ENCODE data around the gene P2RX2.
A peak's percentile ranks its signal among the peaks of the same experiment; 100 is the strongest.

Gene P2RX2

DNA sequence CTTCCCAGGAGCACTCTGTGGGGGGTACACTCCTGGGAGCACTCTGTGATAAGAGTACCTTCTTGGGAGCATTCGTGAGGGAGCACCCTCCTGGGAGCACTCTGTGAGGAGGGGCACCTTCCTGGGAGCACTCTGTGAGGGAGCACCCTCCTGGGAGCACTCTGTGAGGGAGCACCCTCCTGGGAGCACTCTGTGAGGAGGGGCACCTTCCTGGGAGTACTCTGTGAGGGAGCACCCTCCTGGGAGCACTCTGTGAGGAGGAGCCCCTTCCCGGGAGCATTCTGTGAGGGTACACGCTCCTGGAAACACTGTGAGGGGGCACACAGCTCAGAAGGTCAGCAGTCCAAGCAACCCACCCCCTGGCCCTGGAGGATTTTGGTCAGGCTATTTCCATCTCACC lies 30.8 kb upstream of the P2RX2 start:
- H4K12ac ChIP-seq (ENCODE audit: low read depth, low read length), result no peak overlapping the region
- H2BK5ac ChIP-seq (ENCODE audit: low read depth, low read length, poor library complexity), result no peak overlapping the region
- no peak overlapping the region for H4K91ac ChIP-seq (ENCODE audit: low read depth, low read length)
- no peak overlapping the region for H3K27ac ChIP-seq (ENCODE audit: low read depth, low read length)
- peaks cover 0 to 3% of the 10 kb centered on the region in 2 experiments for H3K4me1 ChIP-seq (ENCODE audit: control insufficient read depth in 1 of 2, insufficient read depth in 2 of 2, low read length in 2 of 2)
- H3K14ac ChIP-seq (ENCODE audit: low read length), result no peak overlapping the region
- H3K23ac ChIP-seq (ENCODE audit: low read length), result no peak overlapping the region
- H3K4me3 ChIP-seq (ENCODE audit: low read depth, low read length), result no peak overlapping the region
- H3K4me2 ChIP-seq (ENCODE audit: low read length), result no peak overlapping the region
- peaks cover 20% of the 10 kb centered on the region for H3K27me3 ChIP-seq (ENCODE audit: insufficient read depth, low read length)
- H3K4ac ChIP-seq (ENCODE audit: low read depth, low read length), result no peak overlapping the region
- no peak overlapping the region for H2AK5ac ChIP-seq (ENCODE audit: low read length)
- H2BK120ac ChIP-seq (ENCODE audit: insufficient read depth, low read length, poor library complexity), result no peak overlapping the region
- H3K9me3 ChIP-seq (ENCODE audit: insufficient read depth, low read depth, low read length), result peaks cover 14% of the 10 kb centered on the region
- no peak overlapping the region for H2BK12ac ChIP-seq (ENCODE audit: low read length)
- no peaks in the 10 kb centered on the region for H3K79me1 ChIP-seq (ENCODE audit: low read length)
- no peaks in the 10 kb centered on the region for H3K79me2 ChIP-seq (ENCODE audit: control insufficient read depth, insufficient read depth, low read length, poor library complexity)
- H3K36me3 ChIP-seq (ENCODE audit: control insufficient read depth in 1 of 2, insufficient read depth in 2 of 2, low read length in 2 of 2), result no peaks in the 10 kb centered on the region
- no peak overlapping the region for H3K18ac ChIP-seq (ENCODE audit: low read length)
- no peak overlapping the region for H4K8ac ChIP-seq (ENCODE audit: low read depth, low read length)
- WGBS (ENCODE audit: extremely low coverage, insufficient coverage, insufficient read length), result no CpG with 5 or more reads among the region's 3 CpGs
- H2AFZ ChIP-seq (ENCODE audit: insufficient read depth, low read length, poor library complexity), result no peak overlapping the region
- no peak overlapping the region for H3K9ac ChIP-seq (ENCODE audit: low read length)
- DNase-seq, result no peak

DNA sequence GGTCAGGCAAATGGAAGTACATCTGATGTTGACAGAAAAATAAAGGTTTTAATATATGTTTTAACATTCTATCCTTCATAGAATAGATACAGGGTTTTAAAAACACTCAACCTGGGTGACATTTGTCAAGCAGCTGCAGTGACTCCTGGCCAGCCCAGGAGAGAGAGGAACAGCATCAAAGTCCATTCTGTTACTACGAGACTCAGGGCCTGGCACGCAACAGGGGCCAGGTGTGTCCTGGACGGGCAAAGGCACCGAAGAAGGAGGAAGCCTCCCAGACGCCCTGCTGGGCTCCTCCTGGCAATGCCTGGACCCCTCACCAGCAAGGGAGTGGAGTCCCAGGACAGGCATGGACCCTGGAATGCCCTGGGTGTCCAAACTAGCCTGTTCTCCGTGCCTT lies 30.3 kb upstream of the P2RX2 start:
- no peak overlapping the region for H2AFZ ChIP-seq (ENCODE audit: insufficient read depth, low read length, poor library complexity)
- H3K9ac ChIP-seq (ENCODE audit: low read length), result no peak overlapping the region
- no peaks in the 10 kb centered on the region for H3K4me1 ChIP-seq (ENCODE audit: control insufficient read depth in 1 of 2, insufficient read depth in 2 of 2, low read length in 2 of 2)
- no peak overlapping the region for H3K23ac ChIP-seq (ENCODE audit: low read length)
- no peak overlapping the region for H2AK5ac ChIP-seq (ENCODE audit: low read length)
- no CpG with 5 or more reads among the region's 6 CpGs for WGBS (ENCODE audit: extremely low coverage, insufficient coverage, insufficient read length)
- no peak overlapping the region for H3K14ac ChIP-seq (ENCODE audit: low read length)
- H2BK5ac ChIP-seq (ENCODE audit: low read depth, low read length, poor library complexity), result no peak overlapping the region
- H4K12ac ChIP-seq (ENCODE audit: low read depth, low read length), result no peak overlapping the region
- DNase-seq, result no peak
- H3K27ac ChIP-seq (ENCODE audit: low read depth, low read length), result no peak overlapping the region
- no peaks in the 10 kb centered on the region for H3K79me2 ChIP-seq (ENCODE audit: control insufficient read depth, insufficient read depth, low read length, poor library complexity)
- peaks cover 15% of the 10 kb centered on the region for H3K27me3 ChIP-seq (ENCODE audit: insufficient read depth, low read length)
- H3K4me2 ChIP-seq (ENCODE audit: low read length), result no peak overlapping the region
- no peaks in the 10 kb centered on the region for H3K79me1 ChIP-seq (ENCODE audit: low read length)
- H4K91ac ChIP-seq (ENCODE audit: low read depth, low read length), result no peak overlapping the region
- H3K4me3 ChIP-seq (ENCODE audit: low read depth, low read length), result no peak overlapping the region
- peaks cover 14% of the 10 kb centered on the region for H3K9me3 ChIP-seq (ENCODE audit: insufficient read depth, low read depth, low read length)
- no peak overlapping the region for H3K4ac ChIP-seq (ENCODE audit: low read depth, low read length)
- no peak overlapping the region for H2BK12ac ChIP-seq (ENCODE audit: low read length)
- H4K8ac ChIP-seq (ENCODE audit: low read depth, low read length), result no peak overlapping the region
- H3K36me3 ChIP-seq (ENCODE audit: control insufficient read depth in 1 of 2, insufficient read depth in 2 of 2, low read length in 2 of 2), result no peaks in the 10 kb centered on the region
- H3K18ac ChIP-seq (ENCODE audit: low read length), result no peak overlapping the region
- H2BK120ac ChIP-seq (ENCODE audit: insufficient read depth, low read length, poor library complexity), result no peak overlapping the region

DNA sequence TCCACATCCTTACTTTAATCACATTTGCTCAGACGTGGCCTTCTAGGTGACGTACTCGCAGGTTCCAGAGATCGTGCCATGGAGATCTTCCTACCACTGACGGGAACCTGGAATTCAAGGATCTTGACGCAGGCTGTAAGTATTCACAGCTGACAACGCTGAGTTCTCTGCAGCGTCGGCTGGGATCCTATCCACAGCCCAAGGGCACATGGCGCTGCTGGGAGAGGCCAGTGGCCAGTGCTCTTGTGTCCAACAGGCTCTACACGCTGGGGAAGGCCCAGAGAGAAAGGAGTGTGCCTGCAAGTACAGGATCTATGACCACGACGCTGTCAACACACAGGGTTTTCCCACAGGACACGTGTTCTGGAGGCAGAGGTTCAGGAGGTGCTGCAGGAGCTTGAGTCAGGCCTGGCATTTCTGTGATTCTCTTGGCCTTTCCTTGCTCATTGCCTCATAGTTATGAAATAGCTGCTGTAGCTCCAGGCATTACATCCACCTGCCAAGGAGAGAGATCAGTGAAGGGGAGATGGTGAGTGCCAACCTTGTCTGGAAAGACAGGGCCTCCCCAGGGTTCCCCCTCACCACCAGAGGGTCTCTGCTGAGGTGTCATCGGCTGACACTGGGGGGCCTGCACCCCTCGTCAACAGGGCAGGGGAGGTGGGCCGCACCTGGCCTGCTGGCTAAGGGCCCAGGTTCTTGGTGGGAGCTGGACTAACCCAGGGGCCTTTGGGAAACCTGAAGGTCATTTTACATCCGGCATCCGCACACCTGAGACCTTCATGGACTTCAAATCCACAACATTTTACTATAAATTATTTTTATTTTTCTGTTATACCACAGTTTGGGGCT lies 29.5 kb upstream of the P2RX2 start:
- no peak overlapping the region for H2AFZ ChIP-seq (ENCODE audit: insufficient read depth, low read length, poor library complexity)
- no peak overlapping the region for H2BK120ac ChIP-seq (ENCODE audit: insufficient read depth, low read length, poor library complexity)
- no peak overlapping the region for H4K12ac ChIP-seq (ENCODE audit: low read depth, low read length)
- H3K79me2 ChIP-seq (ENCODE audit: control insufficient read depth, insufficient read depth, low read length, poor library complexity), result no peaks in the 10 kb centered on the region
- no peak overlapping the region for H2BK5ac ChIP-seq (ENCODE audit: low read depth, low read length, poor library complexity)
- no peak overlapping the region for H4K91ac ChIP-seq (ENCODE audit: low read depth, low read length)
- no peak overlapping the region for H3K23ac ChIP-seq (ENCODE audit: low read length)
- no peak overlapping the region for H3K18ac ChIP-seq (ENCODE audit: low read length)
- H3K27me3 ChIP-seq (ENCODE audit: insufficient read depth, low read length), result peaks cover 10% of the 10 kb centered on the region
- peak; percentile 97 for DNase-seq
- no peak overlapping the region for H3K27ac ChIP-seq (ENCODE audit: low read depth, low read length)
- H3K36me3 ChIP-seq (ENCODE audit: control insufficient read depth in 1 of 2, insufficient read depth in 2 of 2, low read length in 2 of 2), result no peaks in the 10 kb centered on the region
- no peak overlapping the region for H2AK5ac ChIP-seq (ENCODE audit: low read length)
- no peak overlapping the region for H3K9ac ChIP-seq (ENCODE audit: low read length)
- no peak overlapping the region for H3K4me3 ChIP-seq (ENCODE audit: low read depth, low read length)
- H4K8ac ChIP-seq (ENCODE audit: low read depth, low read length), result no peak overlapping the region
- H3K79me1 ChIP-seq (ENCODE audit: low read length), result no peaks in the 10 kb centered on the region
- H3K14ac ChIP-seq (ENCODE audit: low read length), result no peak overlapping the region
- H3K4me2 ChIP-seq (ENCODE audit: low read length), result no peak overlapping the region
- no peaks in the 10 kb centered on the region for H3K4me1 ChIP-seq (ENCODE audit: control insufficient read depth in 1 of 2, insufficient read depth in 2 of 2, low read length in 2 of 2)
- WGBS (ENCODE audit: extremely low coverage, insufficient coverage, insufficient read length), result no CpG with 5 or more reads among the region's 19 CpGs
- H3K9me3 ChIP-seq (ENCODE audit: insufficient read depth, low read depth, low read length), result peaks cover 14% of the 10 kb centered on the region
- no peak overlapping the region for H3K4ac ChIP-seq (ENCODE audit: low read depth, low read length)
- no peak overlapping the region for H2BK12ac ChIP-seq (ENCODE audit: low read length)

DNA sequence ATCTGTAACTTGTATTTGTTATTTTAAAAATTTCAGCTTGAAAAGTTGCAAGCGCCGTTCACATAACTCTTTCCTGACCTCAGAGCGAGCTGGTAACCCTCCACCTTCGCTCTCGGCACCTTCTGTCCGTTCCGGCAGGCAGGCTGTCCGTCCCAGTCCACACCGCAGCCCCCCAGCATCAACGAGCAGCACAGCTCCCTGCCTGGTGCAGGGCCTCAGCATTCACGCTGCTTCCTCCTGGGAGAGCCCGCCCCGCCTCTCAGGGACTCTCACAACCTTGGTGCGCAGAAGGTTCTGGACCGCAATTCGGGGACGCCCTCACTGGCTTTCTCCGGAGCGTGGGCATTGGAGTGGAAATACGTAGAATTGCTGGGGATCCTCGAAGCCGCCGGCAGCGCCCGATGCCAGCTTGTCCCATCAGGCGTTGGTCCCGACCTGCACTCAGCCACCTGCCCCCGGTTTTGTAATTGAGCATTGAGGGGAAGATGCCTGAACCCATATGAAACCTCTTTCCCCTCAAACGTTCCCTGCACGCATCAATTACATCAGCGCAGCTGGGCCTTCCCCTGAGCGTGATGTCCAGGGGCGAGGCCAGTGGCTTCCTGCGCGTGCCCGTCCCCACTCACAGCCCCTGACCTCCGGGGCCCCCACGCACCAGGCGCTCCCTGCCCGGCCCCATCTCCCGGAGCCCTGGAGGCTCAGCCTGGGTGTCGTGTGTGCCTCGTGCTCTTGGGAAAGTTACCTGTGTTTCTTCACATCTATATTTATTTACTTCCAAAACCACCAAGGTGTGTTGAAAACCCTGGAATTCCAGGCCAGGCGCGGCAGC lies 27.3 kb upstream of the P2RX2 start:
- Histone ChIP-seq H3K79me2 (ENCODE audit: control insufficient read depth, insufficient read depth, low read length, poor library complexity) (no peaks in the 10 kb centered on the region), H3K14ac (ENCODE audit: low read length) (no peak overlapping the region), H4K8ac (ENCODE audit: low read depth, low read length) (no peak overlapping the region), H4K12ac (ENCODE audit: low read depth, low read length) (no peak overlapping the region), H2AFZ (ENCODE audit: insufficient read depth, low read length, poor library complexity) (no peak overlapping the region), H3K4ac (ENCODE audit: low read depth, low read length) (no peak overlapping the region), H3K18ac (ENCODE audit: low read length) (no peak overlapping the region), H2AK5ac (ENCODE audit: low read length) (no peak overlapping the region), H3K4me1 (ENCODE audit: control insufficient read depth in 1 of 2, insufficient read depth in 2 of 2, low read length in 2 of 2) (peaks cover 0 to 3% of the 10 kb centered on the region in 2 experiments), H3K23ac (ENCODE audit: low read length) (no peak overlapping the region), H4K91ac (ENCODE audit: low read depth, low read length) (no peak overlapping the region), H3K27me3 (ENCODE audit: insufficient read depth, low read length) (peaks cover 9% of the 10 kb centered on the region), H3K4me2 (ENCODE audit: low read length) (no peak overlapping the region), H3K27ac (ENCODE audit: low read depth, low read length) (no peak overlapping the region), H2BK5ac (ENCODE audit: low read depth, low read length, poor library complexity) (no peak overlapping the region), H3K9ac (ENCODE audit: low read length) (no peak overlapping the region), H3K36me3 (ENCODE audit: control insufficient read depth in 1 of 2, insufficient read depth in 2 of 2, low read length in 2 of 2) (no peaks in the 10 kb centered on the region), H3K79me1 (ENCODE audit: low read length) (no peaks in the 10 kb centered on the region), H2BK120ac (ENCODE audit: insufficient read depth, low read length, poor library complexity) (no peak overlapping the region), H3K9me3 (ENCODE audit: insufficient read depth, low read depth, low read length) (peaks cover 16% of the 10 kb centered on the region), H2BK12ac (ENCODE audit: low read length) (no peak overlapping the region), H3K4me3 (ENCODE audit: low read depth, low read length) (no peak overlapping the region)
- peak in 1 of 2 donors; percentile 17 for DNase-seq
- WGBS (ENCODE audit: extremely low coverage, insufficient coverage, insufficient read length), result no CpG with 5 or more reads among the region's 45 CpGs
